HG02623 (cell line): ENCODE measurements around the gene GTF2F2.
A peak's percentile ranks its signal among the peaks of the same experiment; 100 is the strongest.

Experiments used
- ATAC-seq: cut with Tn5 transposase; IDR thresholded peaks from one replicate; pipeline ENCODE4 v1.9.1; 2021; ENCODE audit warnings: moderate library complexity; ENCODE audit not compliant: unreplicated experiment

The GTF2F2 gene, protein sequence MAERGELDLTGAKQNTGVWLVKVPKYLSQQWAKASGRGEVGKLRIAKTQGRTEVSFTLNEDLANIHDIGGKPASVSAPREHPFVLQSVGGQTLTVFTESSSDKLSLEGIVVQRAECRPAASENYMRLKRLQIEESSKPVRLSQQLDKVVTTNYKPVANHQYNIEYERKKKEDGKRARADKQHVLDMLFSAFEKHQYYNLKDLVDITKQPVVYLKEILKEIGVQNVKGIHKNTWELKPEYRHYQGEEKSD

DNA sequence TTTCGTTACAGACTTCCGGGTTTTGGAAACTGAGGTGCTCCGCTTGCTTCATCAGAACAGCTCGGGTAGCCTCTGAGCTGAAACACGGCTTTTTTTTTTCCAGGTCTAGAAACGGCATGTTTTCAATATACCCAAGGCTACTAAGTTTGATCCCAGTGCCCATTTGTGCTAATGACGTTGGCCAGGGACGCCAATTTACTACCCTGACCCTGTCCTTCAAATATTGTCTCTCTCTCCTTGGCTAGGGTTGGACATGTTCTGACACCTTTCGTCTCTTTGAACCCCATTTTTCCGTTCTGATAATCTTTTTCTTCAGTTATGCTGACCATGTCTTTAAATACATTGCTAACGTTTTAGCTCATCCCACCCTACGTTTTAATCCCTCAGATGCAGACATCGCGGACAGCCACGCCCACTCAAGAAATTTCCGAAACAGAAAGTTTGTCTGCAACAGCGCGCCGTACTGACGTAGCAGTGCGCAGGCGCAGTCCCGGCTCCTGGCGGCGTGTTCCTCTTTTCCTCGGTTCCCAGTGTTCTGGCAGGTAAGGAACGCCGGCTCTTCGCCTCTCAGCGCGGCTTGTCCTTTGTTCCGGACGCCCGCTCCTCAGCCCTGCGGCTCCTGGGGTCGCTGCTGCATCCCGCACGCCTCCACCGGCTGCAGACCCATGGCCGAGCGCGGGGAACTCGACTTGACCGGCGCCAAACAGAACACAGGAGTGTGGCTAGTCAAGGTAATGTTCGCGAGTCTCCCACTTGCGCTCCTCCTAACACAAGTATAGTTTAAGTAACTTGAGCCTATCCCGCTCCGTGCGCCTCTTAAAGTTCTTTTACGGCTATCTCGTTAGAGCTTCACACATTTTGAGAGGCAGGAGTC lies at the start of gene GTF2F2:
GTF2F2 (plus strand) TSS at position 520 of the 874 bp plus-strand sequence; CDS start at position 666, 146 bp downstream.
- ATAC-seq: peak; percentile 62

DNA sequence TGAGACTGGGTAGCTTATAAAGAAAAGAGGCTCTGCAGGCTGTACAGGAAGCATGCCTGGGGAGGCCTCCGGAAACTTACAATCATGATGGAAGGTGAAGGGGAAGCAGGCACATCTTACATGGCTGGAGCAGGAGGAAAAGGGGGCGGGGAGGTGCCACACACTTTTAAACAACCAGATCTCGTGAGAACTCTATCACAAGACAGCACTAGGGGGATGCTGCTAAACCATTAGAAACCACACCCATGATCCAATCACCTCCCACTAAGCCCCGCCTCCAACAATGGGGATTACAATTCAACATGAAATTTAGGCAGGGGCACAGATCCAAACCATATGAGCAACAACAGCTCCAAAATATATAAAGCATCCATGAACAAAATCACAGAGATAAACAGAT lies 46.5 kb upstream of the GTF2F2 start:
- no peak for ATAC-seq

DNA sequence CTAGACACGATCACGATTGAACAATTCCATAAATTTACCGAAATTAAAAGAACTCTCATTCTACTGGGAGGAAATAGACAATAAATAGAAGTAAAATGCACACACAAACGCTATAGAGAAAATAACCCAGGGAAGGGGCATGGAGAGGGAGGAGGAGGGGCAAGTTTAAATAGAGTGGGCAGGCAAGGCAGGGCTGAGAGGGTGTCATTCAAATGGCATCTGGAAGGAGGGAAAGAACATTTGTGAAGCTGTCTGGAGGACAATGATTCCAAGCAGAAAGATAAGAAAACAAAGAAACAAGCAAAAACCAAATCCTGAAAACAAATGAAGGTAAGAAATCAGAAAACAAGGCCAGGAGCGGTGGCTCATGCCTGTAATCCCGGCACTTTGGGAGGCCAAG lies 45.6 kb upstream of the GTF2F2 start:
- no peak for ATAC-seq

DNA sequence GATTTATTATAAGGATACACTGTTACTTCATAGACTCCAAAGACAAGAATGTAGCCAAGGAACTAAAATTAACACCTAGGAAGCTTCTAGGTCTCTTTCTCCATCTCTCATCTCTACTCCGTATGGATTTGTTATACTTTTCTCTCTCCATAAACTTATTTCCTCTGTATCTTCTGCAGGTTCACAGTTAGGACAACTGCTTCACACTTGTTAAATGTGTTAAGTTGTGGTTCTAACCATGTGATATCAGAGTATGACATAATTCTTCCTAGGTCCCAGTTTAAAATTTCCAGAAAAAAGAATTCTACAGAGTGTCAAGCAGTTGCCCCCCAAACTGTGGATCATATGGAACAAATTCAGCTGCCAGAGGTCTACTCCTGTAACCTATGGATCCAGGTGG lies 42.3 kb upstream of the GTF2F2 start:
- no peak for ATAC-seq

DNA sequence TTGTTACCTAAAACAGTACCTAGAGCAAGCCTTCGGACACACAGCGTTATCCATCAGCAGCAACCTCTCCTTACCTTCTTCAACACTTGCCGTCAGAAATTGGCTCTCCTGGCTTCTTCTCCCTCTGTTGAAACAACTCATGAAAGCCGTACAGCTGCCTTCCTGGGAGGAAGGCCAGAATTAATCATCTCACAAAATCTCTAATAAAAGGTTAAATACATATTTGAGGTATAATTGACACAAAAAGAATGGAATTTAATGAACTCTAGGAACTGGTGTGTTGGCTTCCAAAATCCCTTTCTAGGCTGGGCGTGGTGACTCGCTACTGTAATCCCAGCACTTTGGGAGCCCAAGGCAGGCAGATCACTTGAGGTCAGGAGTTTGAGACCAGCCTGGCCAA lies 37.3 kb upstream of the GTF2F2 start:
- no peak for ATAC-seq

DNA sequence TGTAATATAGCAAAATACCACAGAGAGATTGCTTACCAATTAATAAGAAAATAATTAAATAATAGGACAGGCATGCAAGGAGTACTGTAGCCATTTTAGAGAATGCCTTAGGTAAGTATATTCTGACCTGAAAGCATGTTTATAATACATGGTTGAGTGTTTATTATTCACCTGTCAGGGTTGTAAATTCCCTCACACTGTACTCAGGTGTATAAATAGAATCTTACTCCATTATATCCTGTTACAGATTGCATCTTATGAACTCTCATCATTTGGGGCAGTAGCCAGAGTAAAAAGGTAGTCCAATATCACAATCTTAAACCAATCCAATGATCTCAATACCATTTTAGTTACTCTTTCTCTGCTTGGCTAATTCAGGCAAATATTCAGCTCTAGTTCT lies 35.8 kb upstream of the GTF2F2 start:
- no peak for ATAC-seq

DNA sequence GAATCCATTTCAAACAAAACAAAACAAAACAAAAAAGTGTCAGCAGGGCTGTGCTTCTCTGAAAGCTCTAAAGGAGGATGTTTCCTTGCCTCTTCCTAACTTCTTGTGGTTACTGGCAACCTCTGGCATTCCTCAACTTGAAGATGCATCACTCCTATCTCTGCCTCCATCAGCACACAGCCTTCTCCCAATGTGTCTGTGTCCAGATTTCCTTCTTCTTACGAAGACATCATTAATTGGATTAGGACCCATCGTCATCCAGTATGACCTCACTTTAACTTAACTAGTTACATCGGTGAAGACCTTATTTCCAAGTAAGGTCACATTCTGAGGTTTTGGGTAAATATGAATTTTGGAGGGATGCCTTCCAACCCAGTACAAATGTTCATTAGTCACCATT lies 33.8 kb upstream of the GTF2F2 start:
- ATAC-seq: no peak

DNA sequence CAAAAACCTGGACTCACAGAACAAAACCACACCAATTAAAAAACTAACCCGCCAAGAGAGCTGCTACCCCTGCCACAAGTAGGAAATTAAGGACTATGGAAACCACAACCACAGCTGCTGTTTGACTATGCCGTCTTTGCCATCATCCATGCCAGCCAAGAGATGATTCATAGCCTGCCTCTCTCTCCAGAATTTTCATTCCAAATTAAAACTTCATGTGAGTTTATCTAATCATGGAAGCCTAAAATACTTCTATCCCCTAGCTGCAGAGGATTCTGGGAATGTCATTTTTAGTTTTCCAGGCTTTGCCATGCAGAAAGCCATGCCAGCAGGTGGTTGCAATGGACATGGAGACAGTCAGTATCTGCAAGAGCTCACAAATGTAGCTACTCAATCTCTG lies 27.6 kb upstream of the GTF2F2 start:
- ATAC-seq: no peak

DNA sequence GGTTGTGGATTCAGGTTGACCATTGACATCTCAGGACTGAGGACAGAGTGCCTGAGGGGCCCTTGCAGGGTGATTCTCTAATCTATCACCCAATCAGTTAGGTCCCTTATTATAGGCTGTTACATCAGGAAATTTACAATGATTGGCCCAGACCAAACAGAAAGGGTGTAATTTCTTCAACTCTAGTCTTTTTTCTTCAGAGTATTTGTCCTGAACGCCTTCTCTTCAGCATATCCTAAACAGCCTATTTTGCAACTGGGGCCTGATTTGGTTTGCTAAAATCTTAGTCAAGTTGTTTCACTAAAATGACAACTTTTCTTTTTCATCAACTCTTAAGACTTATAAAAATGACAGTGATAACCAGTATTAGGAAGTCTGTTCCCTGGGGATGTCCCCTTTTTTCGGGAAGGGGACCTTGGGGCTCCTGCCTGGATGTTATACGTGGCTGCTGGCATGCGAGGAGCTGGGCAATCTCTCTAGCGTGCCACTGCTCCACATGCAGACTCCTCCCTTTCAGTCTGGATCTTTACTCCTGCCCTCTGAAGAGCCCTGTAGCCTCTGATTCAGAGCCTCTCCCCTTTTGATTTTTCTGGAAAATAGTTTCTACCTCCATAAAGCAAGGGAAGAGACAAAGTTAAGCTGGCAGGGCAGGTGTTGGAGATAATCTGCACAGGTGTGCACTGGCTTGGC lies 19.6 kb upstream of the GTF2F2 start:
- ATAC-seq: no peak

DNA sequence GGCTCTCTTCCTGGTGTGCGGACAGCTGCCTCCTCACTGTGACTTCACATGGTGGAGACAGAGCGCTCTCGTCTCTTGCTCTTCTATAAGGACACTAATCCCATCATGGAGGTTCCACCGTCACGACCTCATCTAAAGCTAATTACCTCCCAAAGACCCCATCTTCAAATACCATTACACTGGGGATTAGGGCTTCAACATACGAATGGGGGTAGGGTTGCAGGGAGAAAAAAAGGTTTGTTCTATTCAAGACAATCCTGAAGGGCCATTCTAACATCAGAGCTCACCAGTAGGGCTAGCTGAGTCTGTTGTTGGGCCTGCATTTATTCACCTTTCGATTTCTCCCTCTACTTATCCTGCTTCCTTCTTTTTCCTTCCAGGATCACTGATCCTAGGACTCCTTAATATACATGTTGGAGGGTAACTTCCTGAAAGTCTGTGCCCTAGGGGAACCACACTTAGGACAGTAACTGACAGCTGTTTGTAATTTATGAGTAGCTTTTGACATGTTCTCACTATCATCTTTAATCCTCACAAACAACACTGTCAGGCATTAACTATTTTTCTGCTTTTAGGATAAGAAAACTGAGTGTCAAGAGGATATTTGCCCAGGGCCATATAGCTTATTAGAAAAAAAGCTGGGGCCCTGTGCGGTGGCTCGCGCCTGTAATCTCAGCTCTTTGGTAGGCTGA lies 18.8 kb upstream of the GTF2F2 start:
- no peak for ATAC-seq

DNA sequence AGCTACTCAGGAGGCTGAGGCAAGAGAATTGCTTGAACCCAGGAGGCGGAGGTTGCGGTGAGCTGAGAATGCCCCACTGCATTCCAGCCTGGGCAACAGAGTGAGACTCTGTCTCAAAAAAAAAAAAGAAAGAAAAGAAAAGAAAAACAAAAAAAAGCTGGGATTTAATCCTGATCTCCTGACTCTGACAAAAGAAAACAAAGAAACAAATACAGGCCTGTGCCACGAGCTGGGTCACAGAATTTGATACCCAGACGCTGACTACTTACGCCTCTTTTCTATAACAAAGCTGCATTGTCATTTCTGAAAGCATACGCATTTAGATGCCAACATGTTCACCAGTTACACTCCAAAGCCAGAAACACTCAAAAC lies 18.2 kb upstream of the GTF2F2 start:
- ATAC-seq: no peak

DNA sequence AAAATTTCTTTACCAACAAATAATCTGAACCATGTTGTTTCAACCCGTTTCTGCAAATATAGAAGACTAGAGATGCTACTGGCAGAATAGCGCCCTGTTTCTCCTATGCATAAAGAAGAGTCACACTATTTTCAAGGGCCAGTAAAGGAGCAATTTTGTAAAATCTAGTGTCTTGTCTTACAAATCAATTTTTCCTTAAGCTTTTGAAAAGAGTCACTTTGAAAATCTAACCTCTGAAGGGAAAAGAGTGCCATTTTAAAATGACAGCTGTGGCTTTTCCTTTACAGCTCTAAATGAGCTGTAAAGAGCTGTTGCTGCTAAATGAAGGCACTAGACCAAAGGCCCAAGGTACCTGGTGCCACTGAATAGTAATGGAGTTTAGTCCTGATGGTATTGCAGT lies 16.9 kb upstream of the GTF2F2 start:
- no peak for ATAC-seq

DNA sequence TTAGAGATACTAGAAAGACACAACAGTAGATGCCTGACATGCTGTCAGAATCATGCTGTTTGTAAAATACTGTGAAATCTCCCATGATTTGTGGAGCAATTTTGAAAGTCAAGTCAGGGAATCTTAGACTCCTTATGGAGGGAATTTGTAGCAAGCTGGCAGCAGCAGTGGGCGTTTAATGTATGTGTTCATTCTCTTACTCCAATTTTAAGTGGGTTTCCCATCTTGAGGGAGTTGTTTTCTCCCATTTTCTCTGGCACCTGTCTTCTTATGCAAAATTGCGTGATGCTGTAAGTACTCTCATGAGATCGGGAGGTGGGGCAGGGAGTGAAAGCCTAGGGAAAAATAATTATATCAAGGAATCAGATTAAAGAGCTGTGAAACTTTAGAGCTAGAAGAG lies 16.0 kb upstream of the GTF2F2 start:
- ATAC-seq: no peak

DNA sequence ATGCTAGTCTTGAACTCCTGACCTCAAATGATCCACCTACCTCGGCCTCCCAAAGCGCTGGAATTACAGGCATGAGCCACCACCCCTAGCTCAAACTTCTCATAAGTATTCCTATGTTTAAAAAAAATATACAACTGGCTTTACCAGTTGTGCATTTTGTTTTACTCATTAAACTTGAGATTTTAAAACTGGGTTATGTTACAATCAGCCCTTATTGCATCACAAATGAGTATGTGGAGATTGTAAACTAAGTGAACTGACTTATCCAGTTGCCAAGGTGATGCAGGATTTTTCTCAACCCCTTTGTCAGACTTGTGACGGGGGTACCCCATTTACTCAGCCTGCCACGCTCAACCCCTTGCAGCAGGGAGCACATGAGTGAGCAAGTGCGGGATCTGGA lies 14.4 kb upstream of the GTF2F2 start:
- ATAC-seq: no peak

DNA sequence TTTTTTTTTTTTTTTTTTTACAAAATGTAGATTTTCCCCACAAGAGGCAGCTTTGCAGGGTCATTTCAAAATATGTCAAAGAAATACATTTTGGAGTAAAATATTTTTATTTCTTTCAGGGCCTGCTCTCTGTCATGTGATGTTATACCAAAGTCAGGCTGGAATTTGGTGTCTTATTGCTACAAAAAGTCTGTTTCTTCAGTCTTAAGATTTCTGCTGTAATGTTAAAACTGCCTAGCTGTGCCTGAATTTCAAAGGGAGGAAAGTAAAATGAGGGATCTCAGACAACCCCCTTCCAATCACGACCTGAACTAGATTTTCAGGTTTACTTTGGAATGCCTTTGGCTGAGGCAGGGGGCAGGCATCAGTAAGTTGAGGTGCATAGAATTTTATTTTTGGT lies 12.8 kb upstream of the GTF2F2 start:
- ATAC-seq: no peak

DNA sequence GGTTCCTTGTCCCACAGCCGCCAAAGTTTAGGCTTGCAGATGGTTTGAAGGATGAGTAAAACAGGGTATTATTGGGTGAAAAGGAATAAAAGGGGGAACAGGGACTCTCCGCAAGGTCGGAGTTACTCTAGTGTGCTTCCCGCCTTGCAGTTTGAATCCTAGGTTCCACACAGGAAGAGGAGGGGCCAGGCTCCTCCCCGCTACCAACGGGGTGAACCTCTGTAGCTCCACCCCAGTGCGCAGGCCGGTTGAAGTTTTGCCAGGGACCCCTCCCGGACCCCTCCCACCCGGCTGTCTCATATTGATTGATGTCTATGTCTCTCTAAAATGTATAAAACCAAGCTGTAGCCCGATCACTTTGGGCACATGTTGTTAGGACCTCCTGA lies 11.6 kb upstream of the GTF2F2 start:
- ATAC-seq: peak; percentile 23

DNA sequence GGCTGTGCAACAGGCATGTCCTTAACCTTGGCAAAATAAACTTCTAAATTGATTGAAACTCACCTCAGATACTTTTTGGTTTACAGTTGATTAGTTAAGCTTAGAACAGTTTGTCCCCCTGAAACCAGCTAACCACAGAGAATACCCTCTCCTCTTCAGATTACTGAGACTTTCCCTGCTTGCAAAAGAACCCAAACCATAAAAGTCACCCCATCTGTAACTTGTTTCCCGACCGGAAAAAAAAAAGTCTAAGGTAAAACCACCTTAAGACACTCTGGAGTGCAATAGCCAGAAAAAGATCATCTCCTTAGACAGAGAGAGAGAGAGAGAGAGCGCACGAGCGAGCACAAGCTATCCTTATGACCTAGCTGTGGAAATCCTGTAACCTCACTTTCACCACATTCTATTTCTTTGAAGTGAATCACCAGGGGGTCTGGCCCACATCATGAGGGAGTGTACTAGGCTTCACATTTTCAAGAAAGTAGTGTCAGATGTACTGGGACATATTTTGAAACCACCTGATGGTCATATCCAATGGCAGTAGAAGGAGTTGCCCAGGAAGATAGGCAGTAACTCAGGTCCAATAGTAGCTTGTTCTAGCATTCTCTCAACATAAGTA lies 11.1 kb upstream of the GTF2F2 start:
- ATAC-seq: peak; percentile 70

DNA sequence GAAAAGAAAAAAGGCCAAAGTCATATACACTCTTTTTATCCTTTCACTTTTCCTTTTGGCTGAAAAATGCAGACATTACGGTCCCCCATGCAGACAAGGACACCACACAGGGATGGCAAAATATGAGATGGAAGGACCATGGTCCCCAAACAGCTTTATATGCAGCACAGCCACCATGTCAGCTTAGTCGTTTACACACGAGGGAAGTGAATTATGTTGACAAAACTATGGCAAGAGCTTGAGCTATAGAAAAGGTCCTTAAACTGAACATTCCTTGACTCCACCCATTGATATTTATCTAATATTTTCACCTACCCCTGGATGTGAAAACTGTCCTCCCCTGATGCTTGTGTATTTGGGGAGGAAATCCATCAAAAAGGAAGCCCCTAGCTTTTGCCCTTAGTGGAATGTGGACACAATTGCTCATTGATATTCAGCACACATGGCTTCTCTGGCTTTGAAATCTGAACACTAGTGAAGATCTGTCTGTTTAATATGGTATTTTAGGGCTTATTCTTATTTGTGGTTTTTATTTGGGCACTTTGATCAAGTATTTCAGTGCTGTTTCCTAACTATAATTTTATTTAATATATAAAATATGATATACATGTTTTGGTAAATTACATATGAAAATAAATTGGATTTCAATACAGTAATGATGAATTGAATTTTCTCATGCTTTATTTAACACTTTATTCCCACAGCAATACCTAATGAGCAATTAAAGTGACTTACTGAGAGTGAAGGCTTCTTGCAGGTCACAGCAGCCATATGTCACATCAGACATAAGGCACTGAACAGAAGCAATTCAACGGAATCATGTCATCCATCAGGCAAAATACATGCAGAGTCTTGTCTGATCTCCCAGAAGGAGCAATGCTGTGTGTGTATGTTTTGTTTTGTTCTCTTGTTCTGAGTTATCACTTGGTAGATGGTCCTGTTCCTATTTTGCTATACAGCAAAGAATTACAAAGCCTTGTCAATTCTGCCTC lies 6.8 kb upstream of the GTF2F2 start:
- ATAC-seq: no peak

DNA sequence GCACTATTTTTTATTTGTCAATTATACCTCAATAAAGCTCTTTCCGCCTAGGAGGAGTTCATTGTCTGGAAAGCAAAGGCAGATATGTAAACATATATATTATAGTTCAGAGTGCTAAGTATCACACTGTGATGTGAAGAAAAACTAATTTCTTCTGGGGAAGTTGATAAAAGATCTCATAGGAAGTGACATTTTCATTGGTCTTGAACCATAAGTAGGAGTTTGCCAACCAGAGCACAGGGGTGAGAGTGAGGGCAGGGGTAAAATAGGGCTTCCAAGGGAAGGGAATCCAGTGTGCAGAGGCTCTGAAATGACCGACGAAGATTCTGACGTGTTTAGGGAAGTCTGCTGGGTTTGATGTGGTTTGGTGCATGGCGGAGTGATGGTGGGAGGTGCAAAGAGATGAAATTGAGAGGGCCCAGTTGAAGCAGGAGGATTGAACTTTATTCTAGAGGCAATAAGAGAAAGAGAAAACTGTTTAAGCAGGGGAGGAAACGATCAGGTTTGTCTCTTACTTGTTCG lies 780 bp upstream of the GTF2F2 start:
- peak; percentile 28 for ATAC-seq
